Measurements from ENCODE around the gene ISYNA1.

DNA sequence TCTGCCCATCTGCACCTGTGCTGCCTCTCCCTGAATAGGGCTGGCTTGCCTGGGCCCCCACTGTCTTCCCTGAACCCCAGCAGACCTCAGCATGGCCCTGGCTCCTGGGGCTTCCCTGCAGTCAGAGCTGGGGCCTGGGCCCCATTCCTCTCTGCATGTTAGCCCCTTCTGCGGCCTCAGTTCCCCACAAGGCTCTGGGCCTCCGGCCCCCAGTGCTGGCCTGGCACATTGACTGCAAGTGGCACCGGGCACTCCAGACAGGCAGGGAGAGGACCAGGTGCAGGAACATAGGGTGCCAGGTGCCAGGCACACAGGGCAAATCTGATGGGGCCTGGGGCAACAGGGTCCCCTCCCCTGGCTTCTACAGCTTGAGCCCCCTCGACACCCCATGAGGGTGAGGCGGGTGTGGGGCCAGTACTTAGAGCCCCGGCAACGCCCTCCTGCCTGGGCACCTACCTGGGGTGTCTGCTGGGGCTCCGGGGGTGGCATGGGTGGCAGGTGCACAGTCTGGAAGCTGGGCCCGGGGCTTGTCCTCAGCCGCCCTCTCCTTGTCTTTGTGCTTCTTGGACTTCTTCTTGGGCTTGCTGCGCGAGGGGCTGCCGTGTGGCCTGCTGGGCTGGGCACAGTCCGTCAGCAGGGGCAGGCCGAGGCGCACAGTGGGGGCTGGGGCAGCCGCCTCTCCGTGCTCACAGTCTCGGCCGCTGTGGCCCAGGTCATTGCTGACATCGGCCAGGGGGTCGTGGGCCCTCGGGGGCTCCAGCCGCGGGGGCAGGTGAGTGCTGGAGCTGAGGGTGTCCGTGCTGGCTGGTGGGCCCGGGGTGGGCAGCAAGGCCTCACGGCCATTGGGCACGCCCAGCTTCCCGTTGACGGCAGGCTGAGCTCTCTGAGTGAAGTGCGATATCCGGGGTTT is 12.3 kb upstream of the ISYNA1 start:
- TF ChIP-seq, protein P1, sequence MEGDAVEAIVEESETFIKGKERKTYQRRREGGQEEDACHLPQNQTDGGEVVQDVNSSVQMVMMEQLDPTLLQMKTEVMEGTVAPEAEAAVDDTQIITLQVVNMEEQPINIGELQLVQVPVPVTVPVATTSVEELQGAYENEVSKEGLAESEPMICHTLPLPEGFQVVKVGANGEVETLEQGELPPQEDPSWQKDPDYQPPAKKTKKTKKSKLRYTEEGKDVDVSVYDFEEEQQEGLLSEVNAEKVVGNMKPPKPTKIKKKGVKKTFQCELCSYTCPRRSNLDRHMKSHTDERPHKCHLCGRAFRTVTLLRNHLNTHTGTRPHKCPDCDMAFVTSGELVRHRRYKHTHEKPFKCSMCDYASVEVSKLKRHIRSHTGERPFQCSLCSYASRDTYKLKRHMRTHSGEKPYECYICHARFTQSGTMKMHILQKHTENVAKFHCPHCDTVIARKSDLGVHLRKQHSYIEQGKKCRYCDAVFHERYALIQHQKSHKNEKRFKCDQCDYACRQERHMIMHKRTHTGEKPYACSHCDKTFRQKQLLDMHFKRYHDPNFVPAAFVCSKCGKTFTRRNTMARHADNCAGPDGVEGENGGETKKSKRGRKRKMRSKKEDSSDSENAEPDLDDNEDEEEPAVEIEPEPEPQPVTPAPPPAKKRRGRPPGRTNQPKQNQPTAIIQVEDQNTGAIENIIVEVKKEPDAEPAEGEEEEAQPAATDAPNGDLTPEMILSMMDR (IDR thresholded peaks at IDR 0.05; ENCODE audit: low read depth, low read length, missing input control), result no peak
- no peak for TF ChIP-seq EGR1 (IDR thresholded peaks at IDR 0.05; ENCODE audit: low read depth in 2 of 2)
- TF ChIP-seq, protein P2, sequence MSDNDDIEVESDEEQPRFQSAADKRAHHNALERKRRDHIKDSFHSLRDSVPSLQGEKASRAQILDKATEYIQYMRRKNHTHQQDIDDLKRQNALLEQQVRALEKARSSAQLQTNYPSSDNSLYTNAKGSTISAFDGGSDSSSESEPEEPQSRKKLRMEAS (IDR thresholded peaks at IDR 0.05), result no peak
- TF ChIP-seq, protein P3, sequence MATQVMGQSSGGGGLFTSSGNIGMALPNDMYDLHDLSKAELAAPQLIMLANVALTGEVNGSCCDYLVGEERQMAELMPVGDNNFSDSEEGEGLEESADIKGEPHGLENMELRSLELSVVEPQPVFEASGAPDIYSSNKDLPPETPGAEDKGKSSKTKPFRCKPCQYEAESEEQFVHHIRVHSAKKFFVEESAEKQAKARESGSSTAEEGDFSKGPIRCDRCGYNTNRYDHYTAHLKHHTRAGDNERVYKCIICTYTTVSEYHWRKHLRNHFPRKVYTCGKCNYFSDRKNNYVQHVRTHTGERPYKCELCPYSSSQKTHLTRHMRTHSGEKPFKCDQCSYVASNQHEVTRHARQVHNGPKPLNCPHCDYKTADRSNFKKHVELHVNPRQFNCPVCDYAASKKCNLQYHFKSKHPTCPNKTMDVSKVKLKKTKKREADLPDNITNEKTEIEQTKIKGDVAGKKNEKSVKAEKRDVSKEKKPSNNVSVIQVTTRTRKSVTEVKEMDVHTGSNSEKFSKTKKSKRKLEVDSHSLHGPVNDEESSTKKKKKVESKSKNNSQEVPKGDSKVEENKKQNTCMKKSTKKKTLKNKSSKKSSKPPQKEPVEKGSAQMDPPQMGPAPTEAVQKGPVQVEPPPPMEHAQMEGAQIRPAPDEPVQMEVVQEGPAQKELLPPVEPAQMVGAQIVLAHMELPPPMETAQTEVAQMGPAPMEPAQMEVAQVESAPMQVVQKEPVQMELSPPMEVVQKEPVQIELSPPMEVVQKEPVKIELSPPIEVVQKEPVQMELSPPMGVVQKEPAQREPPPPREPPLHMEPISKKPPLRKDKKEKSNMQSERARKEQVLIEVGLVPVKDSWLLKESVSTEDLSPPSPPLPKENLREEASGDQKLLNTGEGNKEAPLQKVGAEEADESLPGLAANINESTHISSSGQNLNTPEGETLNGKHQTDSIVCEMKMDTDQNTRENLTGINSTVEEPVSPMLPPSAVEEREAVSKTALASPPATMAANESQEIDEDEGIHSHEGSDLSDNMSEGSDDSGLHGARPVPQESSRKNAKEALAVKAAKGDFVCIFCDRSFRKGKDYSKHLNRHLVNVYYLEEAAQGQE (IDR thresholded peaks at IDR 0.05), result no peak
- TF ChIP-seq TAF1 (conservative IDR thresholded peaks at IDR 0.05), result no peak
- no peak for TF ChIP-seq NR2F2 (IDR thresholded peaks at IDR 0.05)
- no peak for TF ChIP-seq JUND (IDR thresholded peaks at IDR 0.05)
- no peak for TF ChIP-seq GABPA (IDR thresholded peaks at IDR 0.05 in 1 of 2, conservative IDR thresholded peaks at IDR 0.05 in 1 of 2)
- TF ChIP-seq RAD21 (IDR thresholded peaks at IDR 0.05), result no peak
- TF ChIP-seq, protein P4, sequence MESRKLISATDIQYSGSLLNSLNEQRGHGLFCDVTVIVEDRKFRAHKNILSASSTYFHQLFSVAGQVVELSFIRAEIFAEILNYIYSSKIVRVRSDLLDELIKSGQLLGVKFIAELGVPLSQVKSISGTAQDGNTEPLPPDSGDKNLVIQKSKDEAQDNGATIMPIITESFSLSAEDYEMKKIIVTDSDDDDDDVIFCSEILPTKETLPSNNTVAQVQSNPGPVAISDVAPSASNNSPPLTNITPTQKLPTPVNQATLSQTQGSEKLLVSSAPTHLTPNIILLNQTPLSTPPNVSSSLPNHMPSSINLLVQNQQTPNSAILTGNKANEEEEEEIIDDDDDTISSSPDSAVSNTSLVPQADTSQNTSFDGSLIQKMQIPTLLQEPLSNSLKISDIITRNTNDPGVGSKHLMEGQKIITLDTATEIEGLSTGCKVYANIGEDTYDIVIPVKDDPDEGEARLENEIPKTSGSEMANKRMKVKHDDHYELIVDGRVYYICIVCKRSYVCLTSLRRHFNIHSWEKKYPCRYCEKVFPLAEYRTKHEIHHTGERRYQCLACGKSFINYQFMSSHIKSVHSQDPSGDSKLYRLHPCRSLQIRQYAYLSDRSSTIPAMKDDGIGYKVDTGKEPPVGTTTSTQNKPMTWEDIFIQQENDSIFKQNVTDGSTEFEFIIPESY (IDR thresholded peaks at IDR 0.05), result no peak
- no peak for TF ChIP-seq RXRA (IDR thresholded peaks at IDR 0.05)
- TF ChIP-seq SP1 (IDR thresholded peaks at IDR 0.05), result no peak
- no peak for TF ChIP-seq HNF4A (conservative IDR thresholded peaks at IDR 0.05)
- TF ChIP-seq HNF4G (IDR thresholded peaks at IDR 0.05), result no peak

Measured in liver (tissue), 3 donors.